Right renal cortex interstitium (tissue), 3 donors: ENCODE measurements around the gene COX4I2. TPM values are rescaled to one million over a fixed set of nuclear protein-coding genes. Genes with fewer than 3 reads are reported as not detected.
A peak's percentile ranks its signal among the peaks of the same experiment; 100 is the strongest.
"Not testable (repeated sequence)": the region's sequence is repeated elsewhere in the genome, so short reads cannot be mapped to it uniquely, and the experiment has no call there.

Experiments
- DNase-seq, 3 donors: peaks; one replicate each; pipeline ENCODE4 v3.0.0-alpha.2; 2013; ENCODE audit warnings: low read depth in 3 of 3, low spot score in 2 of 3
- polyA plus RNA-seq, 3 donors: library from polyadenylated mRNA; unstranded; fragments of 120-200 nt; gene quantifications; one replicate each; pipeline ENCODE4 v1.2.1, GENCODE V29; 2013; ENCODE audit not compliant: insufficient read length in 3 of 3

Gene COX4I2
- polyA plus RNA-seq = 1 to 10 TPM; 1.5 to 2.7 (median 2.3) TPM

DNA sequence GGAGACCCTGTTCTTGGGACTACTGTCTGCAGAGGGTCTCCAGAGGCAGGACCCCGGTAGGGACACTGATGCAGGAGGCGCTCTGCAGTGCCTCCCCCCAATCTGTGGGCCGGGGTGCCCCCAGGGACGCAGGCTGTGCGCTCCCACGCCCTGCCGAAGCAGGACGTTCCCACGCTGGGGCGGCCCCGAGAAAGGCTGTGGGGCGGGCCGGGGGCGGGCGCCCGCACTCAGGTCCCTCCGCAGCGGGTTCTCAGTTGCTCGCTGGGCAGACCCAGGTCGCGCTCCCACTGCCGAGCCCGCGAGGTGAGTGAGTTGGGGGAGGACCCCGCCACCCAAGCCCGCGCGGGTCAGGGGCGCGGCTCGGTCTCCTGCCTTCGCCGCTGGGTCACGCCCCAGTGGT lies at the start of gene COX4I2:
Gene COX4I2, plus strand, starts transcription at position 253 of the 400 bp plus-strand sequence. CDS start 1,106 bp downstream, outside the sequence.
- DNase-seq = no peak

DNA sequence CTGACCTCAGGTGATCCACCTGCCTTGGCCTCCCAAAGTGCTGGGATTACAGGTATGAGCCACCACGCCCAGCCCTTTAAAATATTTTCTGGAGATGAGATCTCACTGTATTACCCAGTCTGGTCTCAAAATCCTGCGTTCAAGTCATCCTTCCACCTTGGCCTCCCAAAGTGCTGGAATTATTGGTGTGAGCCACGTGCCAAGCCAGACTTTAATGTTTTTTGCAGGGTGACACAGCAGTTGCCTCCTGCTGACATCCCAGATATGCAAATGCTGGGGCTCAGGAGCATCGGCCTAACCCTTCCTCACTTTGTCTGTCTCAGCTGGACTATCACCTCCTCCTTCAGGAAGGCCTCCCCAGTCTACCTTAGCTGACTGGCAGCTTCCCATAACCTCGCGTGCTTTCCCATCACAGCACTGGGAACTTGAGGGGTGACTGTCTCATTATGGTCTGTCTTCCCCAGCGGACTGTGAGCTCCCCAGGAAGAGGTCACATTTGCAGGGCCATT lies 46.9 kb upstream of the COX4I2 start:
- DNase-seq = no peak

- no peak for DNase-seq
These were observed 44.3 kb upstream of the COX4I2 start for GRCh38 chr20:31593221-31594001.

DNA sequence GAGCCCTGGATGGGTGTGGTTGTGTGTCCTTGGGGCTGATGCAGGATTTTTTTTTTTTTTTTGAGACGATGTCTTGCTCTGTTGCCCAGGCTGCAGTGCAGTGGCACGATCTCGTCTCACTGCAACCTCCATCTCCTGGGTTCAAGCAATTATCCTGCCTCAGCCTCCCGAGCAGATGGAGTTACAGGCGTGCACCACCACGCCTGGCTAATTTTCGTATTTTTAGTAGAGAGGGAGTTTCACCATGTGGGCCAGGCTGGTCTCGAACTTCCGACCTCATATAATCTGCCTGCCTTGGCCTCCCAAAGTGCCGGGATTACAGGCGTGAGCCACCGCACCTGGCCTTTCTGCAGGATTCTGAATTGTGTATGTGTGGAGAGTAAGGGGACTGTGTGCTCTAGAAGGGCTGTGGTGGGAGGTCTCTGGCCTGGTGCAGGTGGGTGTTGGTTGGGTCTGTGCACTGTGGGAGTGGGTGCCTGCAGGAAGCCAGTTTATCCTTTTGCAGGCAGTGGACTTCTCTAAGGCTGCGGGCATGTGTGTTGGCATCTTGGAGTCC lies 43.6 kb upstream of the COX4I2 start:
- no peak for DNase-seq

DNA sequence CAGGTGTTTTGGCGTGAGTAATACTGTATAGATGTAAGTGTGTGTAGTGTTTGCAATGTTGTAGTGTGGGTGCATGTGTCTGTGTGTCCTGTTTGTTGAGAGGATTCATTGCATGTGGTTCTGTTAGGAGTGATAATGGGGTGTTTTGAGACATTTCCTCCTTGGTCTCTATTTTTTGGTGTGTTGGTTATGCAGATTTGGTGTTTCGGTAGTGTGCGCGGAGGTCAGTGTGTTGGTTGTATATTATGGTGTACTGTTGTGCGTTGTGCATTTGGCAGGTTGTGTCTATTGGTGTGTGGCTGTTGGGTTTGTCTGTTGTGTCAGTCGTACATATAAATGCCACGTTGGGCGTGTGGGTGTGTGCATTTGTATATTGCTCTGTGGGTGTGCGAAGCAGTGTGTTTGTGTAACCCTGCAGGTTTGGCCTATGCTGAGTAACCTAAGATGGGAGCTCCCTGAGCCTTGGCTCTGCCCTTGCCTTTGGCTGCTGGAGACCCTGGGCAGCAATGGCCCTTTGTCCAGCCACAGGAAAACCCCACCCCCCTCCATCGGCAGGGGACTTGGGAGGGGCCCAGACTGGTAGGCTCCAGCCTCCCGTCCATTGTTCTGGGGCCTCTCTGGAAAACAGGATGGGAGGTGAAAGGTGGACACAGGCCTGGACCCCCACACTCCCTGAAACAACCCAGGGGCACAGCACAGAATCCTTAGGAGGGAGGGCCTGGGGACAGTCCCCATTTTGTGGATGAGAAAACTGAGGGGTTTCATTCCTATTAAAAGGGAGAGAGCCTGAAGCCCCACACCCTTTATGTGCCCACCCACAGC lies 42.9 kb upstream of the COX4I2 start:
- DNase-seq = no peak

DNA sequence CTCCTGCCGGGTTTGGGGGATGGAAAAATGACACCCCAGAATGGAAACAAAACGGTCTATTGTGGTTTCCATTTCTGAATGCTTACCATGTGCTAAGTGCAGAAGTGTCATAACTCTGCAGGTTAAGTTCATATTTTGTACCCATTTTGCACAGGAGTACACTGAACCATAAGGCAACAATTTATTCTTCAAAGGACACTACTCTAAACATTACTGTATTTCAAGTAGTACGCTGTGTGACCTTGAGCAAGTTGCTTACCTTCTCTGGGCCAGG lies 42.4 kb upstream of the COX4I2 start:
- DNase-seq = no peak

- DNase-seq = no peak
These were observed 41.9 kb upstream of the COX4I2 start for GRCh38 chr20:31595654-31596411.

DNA sequence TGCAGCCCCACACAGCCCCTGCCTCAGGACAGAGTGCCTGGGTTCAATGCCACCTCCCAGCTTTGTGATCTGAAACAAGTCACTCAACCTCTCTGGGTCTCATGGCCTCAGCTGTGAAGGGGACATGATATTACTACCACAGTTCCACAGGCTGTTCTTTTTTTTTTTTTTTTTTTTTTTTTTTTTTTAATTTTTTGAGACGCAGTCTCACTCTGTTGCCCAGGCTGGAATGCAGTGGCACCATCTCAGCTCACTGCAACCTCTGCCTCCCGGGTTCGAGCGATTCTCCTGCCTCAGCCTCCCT lies 41.3 kb upstream of the COX4I2 start:
- not testable (repeated sequence) for DNase-seq

DNA sequence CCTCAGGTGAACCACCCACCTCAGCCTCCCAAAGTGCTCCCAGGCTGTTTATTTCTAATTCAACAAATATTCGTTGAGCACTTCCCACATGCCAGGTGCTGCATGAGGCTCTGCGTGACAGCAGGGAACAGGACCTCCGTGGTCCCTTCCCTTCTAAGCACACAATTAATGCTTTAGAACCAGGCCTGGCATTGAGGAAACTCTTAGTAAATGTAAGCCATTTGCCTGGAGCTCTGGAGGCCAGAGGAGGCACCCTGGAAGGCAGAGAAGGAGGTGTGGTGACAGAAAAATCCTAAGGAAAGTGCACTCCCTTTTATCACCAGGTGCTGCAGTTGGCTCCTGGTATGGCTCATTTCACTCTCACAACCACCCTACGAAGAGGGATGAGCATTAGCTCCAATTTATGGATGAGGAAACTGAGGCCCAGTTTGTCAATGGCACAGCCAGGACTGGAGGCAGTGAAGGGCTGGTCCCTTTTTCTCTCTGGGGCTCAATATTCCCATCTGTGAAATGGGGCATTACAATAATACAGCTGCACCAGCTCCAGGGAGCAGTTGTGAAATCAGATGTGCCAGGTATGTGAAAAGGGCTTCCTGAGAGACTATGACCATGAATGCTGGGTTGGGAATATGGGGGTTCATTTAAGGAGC lies 40.8 kb upstream of the COX4I2 start:
- DNase-seq = no peak

DNA sequence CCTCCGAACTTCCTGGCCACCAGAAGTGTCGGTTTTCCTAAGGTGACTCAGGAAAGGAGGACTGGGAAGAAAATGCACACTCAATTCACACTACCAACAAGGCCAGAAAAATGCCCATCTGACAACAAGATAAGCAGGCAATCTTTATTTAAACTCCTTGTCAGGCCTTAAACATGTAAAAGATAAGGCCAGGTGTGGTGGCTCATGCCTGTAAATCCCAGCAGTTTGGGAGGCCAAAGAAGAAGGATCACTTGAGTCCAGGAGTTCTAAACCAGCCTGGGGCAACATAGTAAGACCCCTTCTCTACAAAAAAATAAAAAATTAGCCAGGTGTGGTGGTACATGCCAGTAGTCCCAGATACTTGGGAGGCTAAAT lies 40.2 kb upstream of the COX4I2 start:
- no peak for DNase-seq

- DNase-seq = no peak
These were observed 35.3 kb upstream of the COX4I2 start for GRCh38 chr20:31602431-31602778.

DNA sequence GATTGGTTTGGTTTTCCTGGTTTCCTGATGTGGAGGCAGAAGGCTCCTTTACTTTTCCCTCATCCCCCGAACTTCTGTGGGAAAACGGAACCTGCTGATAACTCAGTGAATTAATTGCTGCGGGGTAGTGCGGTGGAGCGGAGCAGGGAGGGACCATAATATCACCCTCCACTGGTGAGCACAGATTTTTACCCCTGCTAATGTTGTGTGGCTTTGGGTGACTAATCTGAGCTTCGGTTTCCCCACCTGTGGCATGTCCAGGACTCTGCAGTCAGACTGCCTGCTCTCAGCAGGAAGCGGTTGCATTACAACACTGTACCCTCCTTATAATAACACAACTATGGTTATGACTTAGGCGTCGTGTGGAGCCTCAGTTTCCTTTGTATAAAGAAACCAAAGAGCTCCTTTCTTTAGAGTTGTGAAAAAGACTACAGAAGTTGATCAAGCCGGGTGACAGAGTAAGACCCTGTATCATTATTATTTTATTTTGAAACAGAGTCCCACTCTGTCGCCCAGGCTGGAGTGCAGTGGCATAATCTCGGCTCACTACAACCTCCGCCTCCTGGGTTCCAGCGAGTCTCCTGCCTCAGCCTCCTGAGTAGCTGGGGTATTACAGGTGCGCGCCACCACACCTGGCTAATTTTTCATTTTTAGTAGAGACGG lies 34.8 kb upstream of the COX4I2 start:
- no peak for DNase-seq

- DNase-seq = peak; percentile 96 to 98 (median 98)
These were observed 33.7 kb upstream of the COX4I2 start for GRCh38 chr20:31603822-31604566.

GRCh38 chr20:31604567-31605030 lies 33.1 kb upstream of the COX4I2 start:
- no peak for DNase-seq

- peak; percentile 96 to 97 (median 96) for DNase-seq
These were observed 32.4 kb upstream of the COX4I2 start, which contains the start of gene ID1 for GRCh38 chr20:31605031-31605901. ID1 (plus strand) TSS chr20:31605289; CDS start chr20:31605388, 99 bp downstream.

GRCh38 chr20:31605902-31606803 lies 31.6 kb upstream of the COX4I2 start:
- DNase-seq = no peak
